NT2/D1 (cell line): ENCODE results near the gene DNAJC27.

Experiments used
- SUZ12 ChIP-seq: IDR thresholded peaks from 2 replicates; pipeline ENCODE4 v1.6.1; 2011; ENCODE audit not compliant: insufficient read length, insufficient read depth; ENCODE audit errors: extremely low read depth
- YY1 ChIP-seq: IDR thresholded peaks from 2 replicates; pipeline ENCODE4 v1.6.1; 2011; ENCODE audit not compliant: insufficient read length, insufficient read depth
- ZNF274 ChIP-seq: IDR thresholded peaks from 2 replicates; pipeline ENCODE4 v1.6.1; 2011; ENCODE audit warnings: mild to moderate bottlenecking, low read depth, low read length

GRCh38 chr2:24918326-24919036 lies 53.3 kb downstream of the DNAJC27 start:
- TF ChIP-seq YY1 = no peak
- TF ChIP-seq SUZ12 = no peak
- no peak for TF ChIP-seq ZNF274
